GM23338 (cell line): ENCODE measurements around the gene RNF112.

Source experiments
- CREB1 ChIP-seq: fragments of 250-450 bp; sonication (Bioruptor Pico); IDR thresholded peaks from 2 replicates; pipeline ENCODE4 v1.5.0; 2020; ENCODE audit warnings: low read depth, mild to moderate bottlenecking, moderate library complexity
- EZH2 ChIP-seq: fragments of 200-600 bp; sonication (generic); IDR thresholded peaks from one replicate; pipeline ENCODE4 v1.8.0; 2017; ENCODE audit warnings: antibody characterized with exemption, mild to moderate bottlenecking, low read depth; ENCODE audit not compliant: unreplicated experiment
- EZH2phosphoT487 ChIP-seq: fragments of 200-600 bp; sonication (generic); IDR thresholded peaks from one replicate; pipeline ENCODE4 v1.8.1; 2018; ENCODE audit warnings: antibody characterized with exemption; ENCODE audit not compliant: unreplicated experiment
- JUNB ChIP-seq: IDR thresholded peaks from one replicate; pipeline ENCODE4 v1.6.1; 2016; ENCODE audit warnings: antibody characterized with exemption; ENCODE audit not compliant: unreplicated experiment
- NANOG ChIP-seq: IDR thresholded peaks from 2 replicates; pipeline ENCODE4 v1.6.1; 2016; ENCODE audit warnings: antibody characterized with exemption, borderline replicate concordance
- POLR2AphosphoS5 ChIP-seq: IDR thresholded peaks from 2 replicates; pipeline ENCODE4 v1.6.1; 2016; ENCODE audit warnings: antibody characterized with exemption, low read depth
- STAT1 ChIP-seq: IDR thresholded peaks from one replicate; pipeline ENCODE4 v1.6.1; 2016; ENCODE audit warnings: antibody characterized with exemption; ENCODE audit not compliant: unreplicated experiment
- ZNF114 ChIP-seq: fragments of 250-450 bp; sonication (Bioruptor Pico); IDR thresholded peaks from 2 replicates; pipeline ENCODE4 v1.5.0; 2020; ENCODE audit warnings: mild to moderate bottlenecking, moderate library complexity
- ZNF331 ChIP-seq: fragments of 250-450 bp; sonication (Bioruptor Pico); IDR thresholded peaks from 2 replicates; pipeline ENCODE4 v1.5.0; 2020; ENCODE audit warnings: low read depth, mild to moderate bottlenecking, moderate library complexity
- TF ChIP-seq, protein P1 (sequence below), 2 experiments: fragments of 200-600 bp in 1 of 2; sonication (generic) in 1 of 2; conservative IDR thresholded peaks; 2 replicates each; pipeline versions ENCODE4 v1.5.1 to v1.6.1; 2016 to 2017; ENCODE audit warnings: antibody characterized with exemption in 2 of 2, low read depth in 2 of 2, mild to moderate bottlenecking in 2 of 2, moderate library complexity in 1 of 2
- TF ChIP-seq, protein P2 (sequence below): IDR thresholded peaks from one replicate; pipeline ENCODE4 v1.6.1; 2018; ENCODE audit warnings: antibody characterized with exemption; ENCODE audit not compliant: unreplicated experiment
- TF ChIP-seq, protein P3 (sequence below): IDR thresholded peaks from 2 replicates; pipeline ENCODE4 v1.6.1; 2016; ENCODE audit warnings: antibody characterized with exemption
- TF ChIP-seq, protein P4 (sequence below): fragments of 250-450 bp; sonication (Bioruptor Pico); IDR thresholded peaks from 2 replicates; pipeline ENCODE4 v1.5.0; 2020; ENCODE audit warnings: mild to moderate bottlenecking, moderate library complexity

DNA sequence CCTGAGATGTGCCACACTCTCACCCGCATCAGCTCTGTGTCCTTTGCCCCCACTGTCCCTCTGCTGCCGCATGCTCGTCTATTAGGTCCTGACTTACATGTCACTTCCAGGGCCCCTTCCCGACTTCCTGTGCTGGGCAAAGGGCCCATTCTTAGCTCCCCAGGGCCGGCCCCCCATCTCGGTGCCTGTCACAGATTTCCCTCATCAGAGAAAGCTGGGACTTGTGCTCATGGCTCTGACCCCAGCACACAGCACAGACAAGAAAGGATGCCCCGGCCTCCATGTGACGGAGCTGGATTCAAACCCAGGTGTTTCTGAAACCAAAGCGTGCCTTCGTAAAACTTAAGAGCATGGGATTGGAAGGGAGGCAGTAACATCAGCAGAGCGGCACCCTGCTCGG is 38.6 kb upstream of the RNF112 start:
- TF ChIP-seq, protein P1, sequence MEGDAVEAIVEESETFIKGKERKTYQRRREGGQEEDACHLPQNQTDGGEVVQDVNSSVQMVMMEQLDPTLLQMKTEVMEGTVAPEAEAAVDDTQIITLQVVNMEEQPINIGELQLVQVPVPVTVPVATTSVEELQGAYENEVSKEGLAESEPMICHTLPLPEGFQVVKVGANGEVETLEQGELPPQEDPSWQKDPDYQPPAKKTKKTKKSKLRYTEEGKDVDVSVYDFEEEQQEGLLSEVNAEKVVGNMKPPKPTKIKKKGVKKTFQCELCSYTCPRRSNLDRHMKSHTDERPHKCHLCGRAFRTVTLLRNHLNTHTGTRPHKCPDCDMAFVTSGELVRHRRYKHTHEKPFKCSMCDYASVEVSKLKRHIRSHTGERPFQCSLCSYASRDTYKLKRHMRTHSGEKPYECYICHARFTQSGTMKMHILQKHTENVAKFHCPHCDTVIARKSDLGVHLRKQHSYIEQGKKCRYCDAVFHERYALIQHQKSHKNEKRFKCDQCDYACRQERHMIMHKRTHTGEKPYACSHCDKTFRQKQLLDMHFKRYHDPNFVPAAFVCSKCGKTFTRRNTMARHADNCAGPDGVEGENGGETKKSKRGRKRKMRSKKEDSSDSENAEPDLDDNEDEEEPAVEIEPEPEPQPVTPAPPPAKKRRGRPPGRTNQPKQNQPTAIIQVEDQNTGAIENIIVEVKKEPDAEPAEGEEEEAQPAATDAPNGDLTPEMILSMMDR (conservative IDR thresholded peaks at IDR 0.05; ENCODE audit: low read depth in 2 of 2): no peak
- TF ChIP-seq, protein P2, sequence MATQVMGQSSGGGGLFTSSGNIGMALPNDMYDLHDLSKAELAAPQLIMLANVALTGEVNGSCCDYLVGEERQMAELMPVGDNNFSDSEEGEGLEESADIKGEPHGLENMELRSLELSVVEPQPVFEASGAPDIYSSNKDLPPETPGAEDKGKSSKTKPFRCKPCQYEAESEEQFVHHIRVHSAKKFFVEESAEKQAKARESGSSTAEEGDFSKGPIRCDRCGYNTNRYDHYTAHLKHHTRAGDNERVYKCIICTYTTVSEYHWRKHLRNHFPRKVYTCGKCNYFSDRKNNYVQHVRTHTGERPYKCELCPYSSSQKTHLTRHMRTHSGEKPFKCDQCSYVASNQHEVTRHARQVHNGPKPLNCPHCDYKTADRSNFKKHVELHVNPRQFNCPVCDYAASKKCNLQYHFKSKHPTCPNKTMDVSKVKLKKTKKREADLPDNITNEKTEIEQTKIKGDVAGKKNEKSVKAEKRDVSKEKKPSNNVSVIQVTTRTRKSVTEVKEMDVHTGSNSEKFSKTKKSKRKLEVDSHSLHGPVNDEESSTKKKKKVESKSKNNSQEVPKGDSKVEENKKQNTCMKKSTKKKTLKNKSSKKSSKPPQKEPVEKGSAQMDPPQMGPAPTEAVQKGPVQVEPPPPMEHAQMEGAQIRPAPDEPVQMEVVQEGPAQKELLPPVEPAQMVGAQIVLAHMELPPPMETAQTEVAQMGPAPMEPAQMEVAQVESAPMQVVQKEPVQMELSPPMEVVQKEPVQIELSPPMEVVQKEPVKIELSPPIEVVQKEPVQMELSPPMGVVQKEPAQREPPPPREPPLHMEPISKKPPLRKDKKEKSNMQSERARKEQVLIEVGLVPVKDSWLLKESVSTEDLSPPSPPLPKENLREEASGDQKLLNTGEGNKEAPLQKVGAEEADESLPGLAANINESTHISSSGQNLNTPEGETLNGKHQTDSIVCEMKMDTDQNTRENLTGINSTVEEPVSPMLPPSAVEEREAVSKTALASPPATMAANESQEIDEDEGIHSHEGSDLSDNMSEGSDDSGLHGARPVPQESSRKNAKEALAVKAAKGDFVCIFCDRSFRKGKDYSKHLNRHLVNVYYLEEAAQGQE: no peak
- TF ChIP-seq POLR2AphosphoS5 (no peak), EZH2 (no peak), EZH2phosphoT487 (no peak), JUNB (no peak), CREB1 (CRISPR knock-in tag) (no peak), STAT1 (no peak), ZNF114 (CRISPR knock-in tag) (no peak), ZNF331 (CRISPR knock-in tag) (no peak), NANOG (no peak)
- TF ChIP-seq, protein P3, sequence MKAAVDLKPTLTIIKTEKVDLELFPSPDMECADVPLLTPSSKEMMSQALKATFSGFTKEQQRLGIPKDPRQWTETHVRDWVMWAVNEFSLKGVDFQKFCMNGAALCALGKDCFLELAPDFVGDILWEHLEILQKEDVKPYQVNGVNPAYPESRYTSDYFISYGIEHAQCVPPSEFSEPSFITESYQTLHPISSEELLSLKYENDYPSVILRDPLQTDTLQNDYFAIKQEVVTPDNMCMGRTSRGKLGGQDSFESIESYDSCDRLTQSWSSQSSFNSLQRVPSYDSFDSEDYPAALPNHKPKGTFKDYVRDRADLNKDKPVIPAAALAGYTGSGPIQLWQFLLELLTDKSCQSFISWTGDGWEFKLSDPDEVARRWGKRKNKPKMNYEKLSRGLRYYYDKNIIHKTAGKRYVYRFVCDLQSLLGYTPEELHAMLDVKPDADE: no peak
- TF ChIP-seq, protein P4, sequence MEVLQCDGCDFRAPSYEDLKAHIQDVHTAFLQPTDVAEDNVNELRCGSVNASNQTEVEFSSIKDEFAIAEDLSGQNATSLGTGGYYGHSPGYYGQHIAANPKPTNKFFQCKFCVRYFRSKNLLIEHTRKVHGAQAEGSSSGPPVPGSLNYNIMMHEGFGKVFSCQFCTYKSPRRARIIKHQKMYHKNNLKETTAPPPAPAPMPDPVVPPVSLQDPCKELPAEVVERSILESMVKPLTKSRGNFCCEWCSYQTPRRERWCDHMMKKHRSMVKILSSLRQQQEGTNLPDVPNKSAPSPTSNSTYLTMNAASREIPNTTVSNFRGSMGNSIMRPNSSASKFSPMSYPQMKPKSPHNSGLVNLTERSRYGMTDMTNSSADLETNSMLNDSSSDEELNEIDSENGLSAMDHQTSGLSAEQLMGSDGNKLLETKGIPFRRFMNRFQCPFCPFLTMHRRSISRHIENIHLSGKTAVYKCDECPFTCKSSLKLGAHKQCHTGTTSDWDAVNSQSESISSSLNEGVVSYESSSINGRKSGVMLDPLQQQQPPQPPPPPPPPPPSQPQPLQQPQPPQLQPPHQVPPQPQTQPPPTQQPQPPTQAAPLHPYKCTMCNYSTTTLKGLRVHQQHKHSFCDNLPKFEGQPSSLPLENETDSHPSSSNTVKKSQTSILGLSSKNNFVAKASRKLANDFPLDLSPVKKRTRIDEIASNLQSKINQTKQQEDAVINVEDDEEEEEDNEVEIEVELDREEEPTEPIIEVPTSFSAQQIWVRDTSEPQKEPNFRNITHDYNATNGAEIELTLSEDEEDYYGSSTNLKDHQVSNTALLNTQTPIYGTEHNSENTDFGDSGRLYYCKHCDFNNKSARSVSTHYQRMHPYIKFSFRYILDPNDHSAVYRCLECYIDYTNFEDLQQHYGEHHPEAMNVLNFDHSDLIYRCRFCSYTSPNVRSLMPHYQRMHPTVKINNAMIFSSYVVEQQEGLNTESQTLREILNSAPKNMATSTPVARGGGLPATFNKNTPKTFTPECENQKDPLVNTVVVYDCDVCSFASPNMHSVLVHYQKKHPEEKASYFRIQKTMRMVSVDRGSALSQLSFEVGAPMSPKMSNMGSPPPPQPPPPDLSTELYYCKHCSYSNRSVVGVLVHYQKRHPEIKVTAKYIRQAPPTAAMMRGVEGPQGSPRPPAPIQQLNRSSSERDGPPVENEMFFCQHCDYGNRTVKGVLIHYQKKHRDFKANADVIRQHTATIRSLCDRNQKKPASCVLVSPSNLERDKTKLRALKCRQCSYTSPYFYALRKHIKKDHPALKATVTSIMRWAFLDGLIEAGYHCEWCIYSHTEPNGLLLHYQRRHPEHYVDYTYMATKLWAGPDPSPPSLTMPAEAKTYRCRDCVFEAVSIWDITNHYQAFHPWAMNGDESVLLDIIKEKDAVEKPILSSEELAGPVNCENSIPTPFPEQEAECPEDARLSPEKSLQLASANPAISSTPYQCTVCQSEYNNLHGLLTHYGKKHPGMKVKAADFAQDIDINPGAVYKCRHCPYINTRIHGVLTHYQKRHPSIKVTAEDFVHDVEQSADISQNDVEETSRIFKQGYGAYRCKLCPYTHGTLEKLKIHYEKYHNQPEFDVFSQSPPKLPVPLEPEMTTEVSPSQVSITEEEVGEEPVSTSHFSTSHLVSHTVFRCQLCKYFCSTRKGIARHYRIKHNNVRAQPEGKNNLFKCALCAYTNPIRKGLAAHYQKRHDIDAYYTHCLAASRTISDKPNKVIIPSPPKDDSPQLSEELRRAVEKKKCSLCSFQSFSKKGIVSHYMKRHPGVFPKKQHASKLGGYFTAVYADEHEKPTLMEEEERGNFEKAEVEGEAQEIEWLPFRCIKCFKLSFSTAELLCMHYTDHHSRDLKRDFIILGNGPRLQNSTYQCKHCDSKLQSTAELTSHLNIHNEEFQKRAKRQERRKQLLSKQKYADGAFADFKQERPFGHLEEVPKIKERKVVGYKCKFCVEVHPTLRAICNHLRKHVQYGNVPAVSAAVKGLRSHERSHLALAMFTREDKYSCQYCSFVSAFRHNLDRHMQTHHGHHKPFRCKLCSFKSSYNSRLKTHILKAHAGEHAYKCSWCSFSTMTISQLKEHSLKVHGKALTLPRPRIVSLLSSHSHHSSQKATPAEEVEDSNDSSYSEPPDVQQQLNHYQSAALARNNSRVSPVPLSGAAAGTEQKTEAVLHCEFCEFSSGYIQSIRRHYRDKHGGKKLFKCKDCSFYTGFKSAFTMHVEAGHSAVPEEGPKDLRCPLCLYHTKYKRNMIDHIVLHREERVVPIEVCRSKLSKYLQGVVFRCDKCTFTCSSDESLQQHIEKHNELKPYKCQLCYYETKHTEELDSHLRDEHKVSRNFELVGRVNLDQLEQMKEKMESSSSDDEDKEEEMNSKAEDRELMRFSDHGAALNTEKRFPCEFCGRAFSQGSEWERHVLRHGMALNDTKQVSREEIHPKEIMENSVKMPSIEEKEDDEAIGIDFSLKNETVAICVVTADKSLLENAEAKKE: no peak
